ENCODE measurements around the gene LDHB.
"Not testable (repeated sequence)": the region's sequence is repeated elsewhere in the genome, so short reads cannot be mapped to it uniquely, and the experiment has no call there.

LDHB gene

DNA sequence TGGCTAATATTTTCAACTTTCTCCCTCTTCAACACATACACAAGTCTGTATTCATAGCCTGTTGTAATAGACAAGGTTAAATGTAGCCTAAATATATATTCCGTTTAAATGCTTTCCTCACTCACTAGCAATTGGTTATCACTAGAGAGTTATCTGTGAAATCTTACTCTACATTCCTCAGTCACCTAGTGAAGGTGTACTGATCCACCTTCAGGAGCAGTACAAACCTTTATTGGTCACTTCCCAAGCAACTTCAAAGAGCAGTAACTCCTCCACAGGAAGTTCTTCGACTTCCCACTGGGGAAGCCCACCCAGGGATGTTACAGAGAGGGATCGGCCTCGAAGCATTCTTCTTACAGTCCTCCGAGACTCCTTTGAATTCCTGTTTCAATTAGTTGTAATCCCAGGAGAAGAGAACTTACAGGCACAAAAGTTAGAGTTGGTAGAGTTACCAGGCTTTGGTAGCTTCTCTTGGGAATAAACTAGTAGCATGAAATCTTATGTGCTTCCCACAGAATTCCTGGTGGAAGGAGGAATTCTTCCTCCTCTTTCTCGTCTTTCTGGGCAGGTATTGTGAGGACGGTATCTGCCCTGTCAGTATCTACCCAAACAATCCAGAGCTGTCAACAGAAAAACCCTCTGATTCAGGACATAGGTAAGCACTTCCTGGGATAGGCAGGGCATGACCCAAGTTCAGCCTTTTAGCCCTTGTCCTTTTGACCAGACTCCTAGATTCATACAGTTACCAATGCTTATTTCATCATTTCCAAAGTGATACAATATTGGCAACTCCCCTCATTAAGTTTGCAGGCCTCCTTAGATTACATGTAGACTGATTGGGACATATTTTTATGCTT lies 53.2 kb downstream of the LDHB start, which contains the start of gene GYS2:
Gene GYS2, minus strand, starts transcription at position 603 of the 857 bp plus-strand sequence. Its CDS starts 255 bp downstream, at position 348.
- H3K27me3 ChIP-seq (ENCODE audit: insufficient read depth, low read length) = no peaks in the 10 kb centered on the region

DNA sequence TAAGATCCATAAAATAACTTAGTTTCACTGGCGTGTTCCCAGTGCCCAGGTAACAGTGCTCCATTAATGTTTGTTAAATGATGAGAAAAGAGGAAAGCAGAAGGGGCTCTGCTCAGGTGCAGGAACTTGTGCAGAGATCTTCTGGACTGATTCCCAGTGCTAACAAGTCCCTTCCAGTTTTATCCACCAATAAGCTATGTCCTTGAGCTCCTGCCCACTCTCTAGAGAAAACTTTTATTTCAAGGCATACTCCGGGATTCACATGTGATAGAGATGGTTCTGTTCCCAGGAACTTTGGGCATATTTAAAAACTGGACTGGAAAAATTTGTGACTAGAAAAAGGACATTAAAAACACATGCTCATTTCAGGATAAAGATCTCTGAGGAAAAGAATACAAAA lies 54.9 kb downstream of the LDHB start:
- Histone ChIP-seq H3K36me3 (ENCODE audit: insufficient read depth, low read depth, low read length) (no peaks in the 10 kb centered on the region), H3K27me3 (ENCODE audit: insufficient read depth, low read length) (no peaks in the 10 kb centered on the region), H3K4me1 (ENCODE audit: insufficient read depth, low read length) (no peaks in the 10 kb centered on the region), H3K4me3 (ENCODE audit: low read length) (no peak overlapping the region), H3K9me3 (ENCODE audit: insufficient read depth, low read depth, low read length) (no peaks in the 10 kb centered on the region), H3K27ac (ENCODE audit: low read length) (no peak overlapping the region), H3K9ac (ENCODE audit: low read depth, low read length) (no peak overlapping the region)

More for the DNA sequence above, 53.2 kb downstream of the LDHB start, which contains the start of gene GYS2:
- H3K36me3 ChIP-seq (ENCODE audit: insufficient read depth, low read depth, low read length) = no peaks in the 10 kb centered on the region
- H3K4me1 ChIP-seq (ENCODE audit: insufficient read depth, low read length) = no peaks in the 10 kb centered on the region
- no peaks in the 10 kb centered on the region for H3K9me3 ChIP-seq (ENCODE audit: insufficient read depth, low read depth, low read length)
- H3K27ac ChIP-seq (ENCODE audit: low read length) = no peak within 1 kb of the TSS
- H3K4me3 ChIP-seq (ENCODE audit: low read length) = no peak within 1 kb of the TSS
- H3K9ac ChIP-seq (ENCODE audit: low read depth, low read length) = no peak within 1 kb of the TSS

DNA sequence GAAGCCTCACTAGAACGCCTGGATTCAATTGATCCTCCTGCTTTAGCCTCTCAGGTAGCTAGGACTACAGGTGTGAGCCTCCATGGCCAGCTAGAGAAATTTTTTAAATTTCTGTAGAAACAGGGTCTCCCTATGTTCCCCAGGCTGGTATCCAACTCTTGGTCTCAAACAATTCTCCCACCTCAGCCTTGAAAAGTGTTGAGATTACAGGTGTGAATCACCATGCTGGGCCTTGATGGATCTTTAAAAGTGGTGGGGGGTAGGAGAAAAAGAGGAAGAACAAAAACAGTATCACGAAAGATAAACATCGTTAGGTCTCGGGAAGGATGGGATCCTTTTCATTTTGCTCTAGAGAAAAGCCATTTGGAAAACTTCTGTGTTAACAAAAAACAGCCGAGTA lies 57.4 kb downstream of the LDHB start:
- Histone ChIP-seq H3K9ac (ENCODE audit: low read depth, low read length) (no peak overlapping the region), H3K4me1 (ENCODE audit: insufficient read depth, low read length) (peaks cover 2% of the 10 kb centered on the region; the same call in 1 of the 2 replicates), H3K9me3 (ENCODE audit: insufficient read depth, low read depth, low read length) (no peaks in the 10 kb centered on the region), H3K27me3 (ENCODE audit: insufficient read depth, low read length) (no peaks in the 10 kb centered on the region), H3K36me3 (ENCODE audit: insufficient read depth, low read depth, low read length) (no peaks in the 10 kb centered on the region), H3K4me3 (ENCODE audit: low read length) (no peak overlapping the region), H3K27ac (ENCODE audit: low read length) (no peak overlapping the region)

GRCh38 chr12:21599143-21599999 lies 58.3 kb downstream of the LDHB start:
- Histone ChIP-seq H3K36me3 (ENCODE audit: insufficient read depth, low read depth, low read length) (no peaks in the 10 kb centered on the region), H3K9me3 (ENCODE audit: insufficient read depth, low read depth, low read length) (no peaks in the 10 kb centered on the region), H3K27me3 (ENCODE audit: insufficient read depth, low read length) (no peaks in the 10 kb centered on the region), H3K4me3 (ENCODE audit: low read length) (no peak overlapping the region), H3K4me1 (ENCODE audit: insufficient read depth, low read length) (peaks cover 4% of the 10 kb centered on the region; the same call in 1 of the 2 replicates), H3K27ac (ENCODE audit: low read length) (no peak overlapping the region), H3K9ac (ENCODE audit: low read depth, low read length) (no peak overlapping the region)

GRCh38 chr12:21598651-21599050 lies 59.0 kb downstream of the LDHB start:
- H3K9me3 ChIP-seq (ENCODE audit: insufficient read depth, low read depth, low read length) = no peaks in the 10 kb centered on the region
- H3K27me3 ChIP-seq (ENCODE audit: insufficient read depth, low read length) = no peaks in the 10 kb centered on the region
- no peak overlapping the region for H3K27ac ChIP-seq (ENCODE audit: low read length)
- no peak overlapping the region for H3K9ac ChIP-seq (ENCODE audit: low read depth, low read length)
- H3K4me3 ChIP-seq (ENCODE audit: low read length) = no peak overlapping the region
- H3K4me1 ChIP-seq (ENCODE audit: insufficient read depth, low read length) = peaks cover 4% of the 10 kb centered on the region; the same call in 1 of the 2 replicates
- H3K36me3 ChIP-seq (ENCODE audit: insufficient read depth, low read depth, low read length) = no peaks in the 10 kb centered on the region

GRCh38 chr12:21595356-21595755 lies 62.3 kb downstream of the LDHB start:
- H3K36me3 ChIP-seq (ENCODE audit: insufficient read depth, low read depth, low read length); H3K27me3 ChIP-seq (ENCODE audit: insufficient read depth, low read length); H3K4me1 ChIP-seq (ENCODE audit: insufficient read depth, low read length); H3K4me3 ChIP-seq (ENCODE audit: low read length); H3K27ac ChIP-seq (ENCODE audit: low read length); H3K9me3 ChIP-seq (ENCODE audit: insufficient read depth, low read depth, low read length); H3K9ac ChIP-seq (ENCODE audit: low read depth, low read length): not testable (repeated sequence)

- Histone ChIP-seq H3K27me3 (ENCODE audit: insufficient read depth, low read length) (no peaks in the 10 kb centered on the region), H3K4me3 (ENCODE audit: low read length) (no peak overlapping the region), H3K36me3 (ENCODE audit: insufficient read depth, low read depth, low read length) (no peaks in the 10 kb centered on the region), H3K9me3 (ENCODE audit: insufficient read depth, low read depth, low read length) (no peaks in the 10 kb centered on the region), H3K4me1 (ENCODE audit: insufficient read depth, low read length) (no peaks in the 10 kb centered on the region), H3K27ac (ENCODE audit: low read length) (no peak overlapping the region), H3K9ac (ENCODE audit: low read depth, low read length) (no peak overlapping the region)
These were observed 72.2 kb downstream of the LDHB start for GRCh38 chr12:21585485-21585884.
